HG02678 (cell line): ENCODE data around the gene SNX9.
"Not testable (repeated sequence)": the region's sequence is repeated elsewhere in the genome, so short reads cannot be mapped to it uniquely, and the experiment has no call there.

ENCODE experiments used
- ATAC-seq: cut with Tn5 transposase; IDR thresholded peaks from one replicate; pipeline ENCODE4 v1.9.1; 2021; ENCODE audit warnings: mild to moderate bottlenecking, moderate library complexity; ENCODE audit not compliant: unreplicated experiment

The SNX9 gene

GRCh38 chr6:157880534-157880933, 57.5 kb downstream of the SNX9 start:
- ATAC-seq: no peak

GRCh38 chr6:157881342-157881741, 58.3 kb downstream of the SNX9 start:
- no peak for ATAC-seq

GRCh38 chr6:157884756-157885155, 61.7 kb downstream of the SNX9 start:
- ATAC-seq: no peak

- ATAC-seq: no peak
Measured at GRCh38 chr6:157885211-157885788, 62.3 kb downstream of the SNX9 start.

- ATAC-seq: no peak
Measured at GRCh38 chr6:157885876-157886275, 62.8 kb downstream of the SNX9 start.

- peak; percentile 69 for ATAC-seq
Measured at GRCh38 chr6:157887892-157888291, 64.8 kb downstream of the SNX9 start.

GRCh38 chr6:157891544-157892362, 68.7 kb downstream of the SNX9 start:
- ATAC-seq: no peak

- ATAC-seq: no peak
Measured at GRCh38 chr6:157892363-157892877, 69.4 kb downstream of the SNX9 start.

GRCh38 chr6:157893238-157893637, 70.2 kb downstream of the SNX9 start:
- no peak for ATAC-seq

GRCh38 chr6:157895585-157895984, 72.5 kb downstream of the SNX9 start:
- ATAC-seq: no peak

- no peak for ATAC-seq
Measured at GRCh38 chr6:157896932-157897331, 73.9 kb downstream of the SNX9 start.

GRCh38 chr6:157898169-157898568, 75.1 kb downstream of the SNX9 start:
- ATAC-seq: no peak

GRCh38 chr6:157898640-157899039, 75.6 kb downstream of the SNX9 start:
- no peak for ATAC-seq

GRCh38 chr6:157900262-157900661, 77.2 kb downstream of the SNX9 start:
- ATAC-seq: not testable (repeated sequence)

- not testable (repeated sequence) for ATAC-seq
Measured at GRCh38 chr6:157900751-157901150, 77.7 kb downstream of the SNX9 start.

GRCh38 chr6:157904999-157905398, 82.0 kb downstream of the SNX9 start:
- ATAC-seq: no peak

GRCh38 chr6:157905590-157906342, 82.7 kb downstream of the SNX9 start:
- ATAC-seq: no peak

GRCh38 chr6:157906537-157907061, 83.6 kb downstream of the SNX9 start:
- ATAC-seq: no peak

GRCh38 chr6:157907651-157908050, 84.6 kb downstream of the SNX9 start:
- ATAC-seq: no peak

- ATAC-seq: peak; percentile 70
Measured at GRCh38 chr6:157908369-157909281, 85.6 kb downstream of the SNX9 start.
